OCI-LY1 (cell line): ENCODE measurements around the gene XIRP2.

Experiments used
- H2AFZ ChIP-seq: fragments of 200-600 bp; sonication (generic), shearing (Covaris generic); 2 replicates; pipeline ENCODE4 v1.6.0; 2014; ENCODE audit warnings: antibody characterized with exemption, mild to moderate bottlenecking, low read length
- H3F3A ChIP-seq: fragments of 200-600 bp; sonication (generic), shearing (Covaris generic); 2 replicates; pipeline ENCODE4 v1.6.0; 2014; ENCODE audit warnings: mild to moderate bottlenecking, antibody characterized with exemption, low read length, moderate library complexity; ENCODE audit not compliant: insufficient read depth
- H3K27ac ChIP-seq: fragments of 200-600 bp; sonication (generic); 2 replicates; pipeline ENCODE4 v1.5.1; 2014; ENCODE audit warnings: low read length, mixed run types, mild to moderate bottlenecking, low read depth; ENCODE audit not compliant: poor library complexity, severe bottlenecking
- H3K27me3 ChIP-seq: fragments of 200-600 bp; sonication (generic); 2 replicates; pipeline ENCODE4 v1.6.0; 2014; ENCODE audit warnings: antibody characterized with exemption, mild to moderate bottlenecking, low read length, moderate library complexity; ENCODE audit not compliant: insufficient read depth
- H3K36me3 ChIP-seq: fragments of 200-600 bp; sonication (generic); 2 replicates; pipeline ENCODE4 v1.6.1; 2014; ENCODE audit warnings: mild to moderate bottlenecking, antibody characterized with exemption, low read length, moderate library complexity, mixed read lengths; ENCODE audit not compliant: insufficient read depth
- H3K4me1 ChIP-seq: fragments of 200-600 bp; sonication (generic); 2 replicates; pipeline ENCODE4 v1.5.1; 2014; ENCODE audit warnings: mild to moderate bottlenecking, low read length, moderate library complexity; ENCODE audit not compliant: insufficient read depth, severe bottlenecking
- H3K4me2 ChIP-seq: fragments of 200-600 bp; sonication (generic), shearing (Covaris generic); 2 replicates; pipeline ENCODE4 v1.6.1; 2014; ENCODE audit warnings: low read length
- H3K4me3 ChIP-seq: fragments of 200-600 bp; sonication (generic); 2 replicates; pipeline ENCODE4 v1.5.1; 2014; ENCODE audit warnings: low read length, low read depth, mild to moderate bottlenecking, mixed read lengths; ENCODE audit not compliant: poor library complexity, severe bottlenecking
- H3K79me2 ChIP-seq: fragments of 200-600 bp; shearing (Covaris generic); 2 replicates; pipeline ENCODE4 v1.6.1; 2016; ENCODE audit warnings: mixed run types, low read length, mixed read lengths; ENCODE audit not compliant: insufficient read depth
- H3K9ac ChIP-seq: fragments of 200-600 bp; sonication (generic), shearing (Covaris generic); 2 replicates; pipeline ENCODE4 v1.6.1; 2014; ENCODE audit warnings: mild to moderate bottlenecking, low read length, mixed read lengths
- H3K9me2 ChIP-seq: fragments of 200-600 bp; sonication (generic), shearing (Covaris generic); 2 replicates; pipeline ENCODE4 v1.6.1; 2014; ENCODE audit warnings: low read depth, mild to moderate bottlenecking, low read length, mixed read lengths
- H3K9me3 ChIP-seq: fragments of 200-600 bp; shearing (Covaris generic); 2 replicates; pipeline ENCODE4 v1.6.1; 2014; ENCODE audit warnings: low read length, mixed read lengths
- H4K20me1 ChIP-seq: fragments of 200-600 bp; sonication (generic), shearing (Covaris generic); 2 replicates; pipeline ENCODE4 v1.6.0; 2016; ENCODE audit warnings: mild to moderate bottlenecking, low read length; ENCODE audit not compliant: insufficient read depth
- CTCF ChIP-seq: fragments of 200-600 bp; sonication (generic), shearing (Covaris generic); IDR thresholded peaks from 2 replicates; pipeline ENCODE4 v1.5.1; 2017; ENCODE audit warnings: mild to moderate bottlenecking, antibody characterized with exemption, low read length, moderate library complexity, mixed read lengths
- EZH2 ChIP-seq: fragments of 200-600 bp; sonication (generic), shearing (Covaris generic); IDR thresholded peaks from 2 replicates; pipeline ENCODE4 v1.8.0; 2017; ENCODE audit warnings: borderline replicate concordance, mixed run types, mild to moderate bottlenecking, antibody characterized with exemption, low read length, moderate library complexity, mixed read lengths

XIRP2 gene

GRCh38 chr2:167209784-167210183 lies 321.5 kb downstream of the XIRP2 start:
- H3K4me1 ChIP-seq, result no peaks in the 10 kb centered on the region
- no peaks in the 10 kb centered on the region for H3K79me2 ChIP-seq
- H3K9ac ChIP-seq, result no peak overlapping the region
- no peak overlapping the region for H3K4me2 ChIP-seq
- no peaks in the 10 kb centered on the region for H4K20me1 ChIP-seq
- no peak for TF ChIP-seq EZH2
- no peak for TF ChIP-seq CTCF
- no peaks in the 10 kb centered on the region for H3K9me2 ChIP-seq
- H3K27me3 ChIP-seq, result no peaks in the 10 kb centered on the region
- H3K27ac ChIP-seq, result no peak overlapping the region
- no peak overlapping the region for H2AFZ ChIP-seq
- H3K4me3 ChIP-seq, result no peak overlapping the region
- no peaks in the 10 kb centered on the region for H3K9me3 ChIP-seq
- no peaks in the 10 kb centered on the region for H3K36me3 ChIP-seq
- no peaks in the 10 kb centered on the region for H3F3A ChIP-seq

- Histone ChIP-seq H3K27ac (no peak overlapping the region), H3K4me2 (no peak overlapping the region), H3K36me3 (no peaks in the 10 kb centered on the region), H3F3A (no peaks in the 10 kb centered on the region), H3K9me3 (no peaks in the 10 kb centered on the region), H3K4me3 (no peak overlapping the region), H4K20me1 (no peaks in the 10 kb centered on the region), H3K27me3 (no peaks in the 10 kb centered on the region), H3K9me2 (no peaks in the 10 kb centered on the region), H3K4me1 (no peaks in the 10 kb centered on the region), H3K9ac (no peak overlapping the region), H2AFZ (no peak overlapping the region), H3K79me2 (no peaks in the 10 kb centered on the region)
- TF ChIP-seq EZH2 (no peak), CTCF (peak; percentile 68)
Observed at GRCh38 chr2:167212014-167212648, 323.9 kb downstream of the XIRP2 start.

- TF ChIP-seq EZH2 (no peak), CTCF (no peak)
- H3K9me2 ChIP-seq, result no peaks in the 10 kb centered on the region
- H3K4me3 ChIP-seq, result no peak overlapping the region
- no peak overlapping the region for H3K4me2 ChIP-seq
- H4K20me1 ChIP-seq, result no peaks in the 10 kb centered on the region
- no peak overlapping the region for H3K27ac ChIP-seq
- H3K4me1 ChIP-seq, result no peaks in the 10 kb centered on the region
- no peaks in the 10 kb centered on the region for H3K27me3 ChIP-seq
- H3K9me3 ChIP-seq, result no peaks in the 10 kb centered on the region
- H3K36me3 ChIP-seq, result no peaks in the 10 kb centered on the region
- H2AFZ ChIP-seq, result no peak overlapping the region
- H3F3A ChIP-seq, result no peaks in the 10 kb centered on the region
- H3K79me2 ChIP-seq, result no peaks in the 10 kb centered on the region
- no peak overlapping the region for H3K9ac ChIP-seq
Observed at GRCh38 chr2:167215595-167215994, 327.3 kb downstream of the XIRP2 start.
